Breast epithelium (tissue), 3 donors: ENCODE measurements around the gene TRPM7.
"Not testable (repeated sequence)": the region's sequence is repeated elsewhere in the genome, so short reads cannot be mapped to it uniquely, and the experiment has no call there.

Experiments
- POLR2A ChIP-seq: fragments of 450-650 bp; IDR thresholded peaks from one replicate; pipeline ENCODE4 v1.6.1; 2016; ENCODE audit warnings: antibody characterized with exemption, mild to moderate bottlenecking, moderate library complexity
- POLR2AphosphoS5 ChIP-seq, 3 donors: sonication (generic); formaldehyde crosslinking; IDR thresholded peaks; one replicate each; pipeline ENCODE4 v1.6.1; 2017; ENCODE audit warnings: antibody characterized with exemption in 3 of 3
- TF ChIP-seq, protein P1 (sequence below), 3 donors: fragments of 450-650 bp; IDR thresholded peaks; one replicate each; pipeline ENCODE4 v1.5.1; 2016 to 2017; ENCODE audit warnings: antibody characterized with exemption in 3 of 3, mild to moderate bottlenecking in 3 of 3, moderate library complexity in 3 of 3

DNA sequence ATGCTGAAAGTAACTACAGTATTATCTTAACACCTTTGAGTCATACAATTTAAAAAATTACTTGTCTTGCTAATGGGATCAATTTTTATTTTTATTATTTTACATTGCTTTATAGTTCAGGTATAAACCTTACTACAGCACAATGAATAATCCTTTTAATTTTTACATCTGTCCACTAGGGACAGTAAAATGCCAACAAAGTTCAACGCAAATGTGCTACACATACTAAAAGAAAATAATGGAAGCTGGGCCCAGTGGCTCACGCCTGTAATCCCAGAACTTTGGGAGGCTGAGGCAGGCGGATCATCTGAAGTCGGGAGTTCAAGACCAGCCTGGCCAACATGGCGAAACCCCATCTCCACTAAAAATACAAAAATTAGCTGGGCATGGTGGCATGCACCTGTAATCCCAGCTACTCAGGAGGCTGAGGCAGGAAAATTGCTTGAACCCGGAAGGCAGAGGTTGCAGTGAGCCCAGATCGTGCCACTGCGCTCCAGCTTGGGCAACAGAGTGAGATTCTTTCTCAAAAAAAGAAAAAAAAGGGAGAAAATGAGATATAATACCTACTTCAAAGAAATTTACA is 64.1 kb downstream of the TRPM7 start:
- TF ChIP-seq, protein P1, sequence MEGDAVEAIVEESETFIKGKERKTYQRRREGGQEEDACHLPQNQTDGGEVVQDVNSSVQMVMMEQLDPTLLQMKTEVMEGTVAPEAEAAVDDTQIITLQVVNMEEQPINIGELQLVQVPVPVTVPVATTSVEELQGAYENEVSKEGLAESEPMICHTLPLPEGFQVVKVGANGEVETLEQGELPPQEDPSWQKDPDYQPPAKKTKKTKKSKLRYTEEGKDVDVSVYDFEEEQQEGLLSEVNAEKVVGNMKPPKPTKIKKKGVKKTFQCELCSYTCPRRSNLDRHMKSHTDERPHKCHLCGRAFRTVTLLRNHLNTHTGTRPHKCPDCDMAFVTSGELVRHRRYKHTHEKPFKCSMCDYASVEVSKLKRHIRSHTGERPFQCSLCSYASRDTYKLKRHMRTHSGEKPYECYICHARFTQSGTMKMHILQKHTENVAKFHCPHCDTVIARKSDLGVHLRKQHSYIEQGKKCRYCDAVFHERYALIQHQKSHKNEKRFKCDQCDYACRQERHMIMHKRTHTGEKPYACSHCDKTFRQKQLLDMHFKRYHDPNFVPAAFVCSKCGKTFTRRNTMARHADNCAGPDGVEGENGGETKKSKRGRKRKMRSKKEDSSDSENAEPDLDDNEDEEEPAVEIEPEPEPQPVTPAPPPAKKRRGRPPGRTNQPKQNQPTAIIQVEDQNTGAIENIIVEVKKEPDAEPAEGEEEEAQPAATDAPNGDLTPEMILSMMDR (IDR thresholded peaks at IDR 0.05): peak in 1 of 3 donors; percentile 35
- not testable (repeated sequence) for TF ChIP-seq POLR2A; POLR2AphosphoS5 (IDR thresholded peaks at IDR 0.05)
